Right lobe of liver (tissue), 6 donors: ENCODE results near the gene CDC42BPB. TPM values are rescaled to one million over a fixed set of nuclear protein-coding genes. Genes with fewer than 3 reads are reported as not detected.

Source experiments
- ATAC-seq, 4 donors: fragments of 200-7000 bp; cut with Tn5 transposase; one replicate each; pipeline ENCODE4 v1.9.1; 2020; ENCODE audit warnings: mild to moderate bottlenecking in 4 of 4, moderate library complexity in 4 of 4
- DNase-seq, 3 donors: peaks; one replicate each; pipeline ENCODE4 v3.0.0-alpha.2; 2020
- H3K27ac ChIP-seq, 3 donors: fragments of 200-600 bp; one replicate each; pipeline ENCODE4 v1.8.0; 2022
- H3K27me3 ChIP-seq, 2 donors: fragments of 200-600 bp; one replicate each; pipeline ENCODE4 v1.8.0; 2022
- H3K36me3 ChIP-seq, 4 donors: fragments of 200-600 bp; sonication (generic) in 1 of 4; one replicate each; pipeline versions ENCODE4 v1.5.1 to v1.8.0; 2017 to 2022; ENCODE audit warnings: control low read depth in 1 of 4
- H3K4me1 ChIP-seq, 4 donors: fragments of 200-600 bp; sonication (generic) in 1 of 4; one replicate each; pipeline versions ENCODE4 v1.5.1 to v1.8.0; 2017 to 2022; ENCODE audit warnings: control low read depth in 1 of 4
- H3K4me3 ChIP-seq, 3 donors: fragments of 200-600 bp; one replicate each; pipeline ENCODE4 v1.8.0; 2022
- H3K9me3 ChIP-seq, 4 donors: fragments of 200-600 bp; sonication (generic) in 1 of 4; one replicate each; pipeline versions ENCODE4 v1.5.1 to v1.8.0; 2017 to 2022; ENCODE audit warnings: control low read depth in 1 of 4
- POLR2A ChIP-seq: fragments of 450-650 bp; IDR thresholded peaks from one replicate; pipeline ENCODE4 v1.6.1; 2017; ENCODE audit warnings: antibody characterized with exemption, mild to moderate bottlenecking
- WGBS: methylation state at CpG from one replicate; pipeline ENCODE4 v1.1.6; 2018; ENCODE audit warnings: low coverage, low lambda C conversion rate; ENCODE audit not compliant: insufficient coverage; ENCODE audit errors: missing lambda C conversion rate; 5-methylcytosine and 5-hydroxymethylcytosine counted together
- intact Hi-C, 2 donors: fragments of 100-400 bp; cut with DNase I; formaldehyde crosslinking; loops; one replicate each; pipeline versions ENCODE4 v1.11.2 to v1.14.1; 2022
- total RNA-seq, 6 experiments: library from RNA; depleted of rRNA in 2 of 6; stranded (reverse); fragments of >200 nt in 2 of 6; fragmentation: NEBNext Ultra II Directional in 3 of 6; extraction: Animal tissue kit (Norgen Biotek cat#: 25700) in 3 of 6; gene quantifications; one replicate each; pipeline versions ENCODE4 v1.1.0 to v1.2.4, GENCODE V29; 2016 to 2023
- TF ChIP-seq, protein P1 (sequence below), 4 donors: fragments of 200-600 bp in 3 of 4; fragments of 450-650 bp in 1 of 4; IDR thresholded peaks; one replicate each; pipeline versions ENCODE4 v1.5.1 to v1.8.0; 2016 to 2022; ENCODE audit warnings: antibody characterized with exemption in 4 of 4, mild to moderate bottlenecking in 2 of 4
- donor health status: DM: no; HTN: yes; CAD: no.
- donor health status: DM: no; HTN: no; CAD: no.
- donor health status: DM: no; HTN: no; CAD: no.
- donor health status: DM: no; HTN: yes; CAD: no.
- donor health status: DM: no; HTN: yes; CAD: no.

The CDC42BPB gene
- total RNA-seq, 6 experiments from 2014 or later, result 38.4 to 55.5 (median 43.0) TPM

DNA sequence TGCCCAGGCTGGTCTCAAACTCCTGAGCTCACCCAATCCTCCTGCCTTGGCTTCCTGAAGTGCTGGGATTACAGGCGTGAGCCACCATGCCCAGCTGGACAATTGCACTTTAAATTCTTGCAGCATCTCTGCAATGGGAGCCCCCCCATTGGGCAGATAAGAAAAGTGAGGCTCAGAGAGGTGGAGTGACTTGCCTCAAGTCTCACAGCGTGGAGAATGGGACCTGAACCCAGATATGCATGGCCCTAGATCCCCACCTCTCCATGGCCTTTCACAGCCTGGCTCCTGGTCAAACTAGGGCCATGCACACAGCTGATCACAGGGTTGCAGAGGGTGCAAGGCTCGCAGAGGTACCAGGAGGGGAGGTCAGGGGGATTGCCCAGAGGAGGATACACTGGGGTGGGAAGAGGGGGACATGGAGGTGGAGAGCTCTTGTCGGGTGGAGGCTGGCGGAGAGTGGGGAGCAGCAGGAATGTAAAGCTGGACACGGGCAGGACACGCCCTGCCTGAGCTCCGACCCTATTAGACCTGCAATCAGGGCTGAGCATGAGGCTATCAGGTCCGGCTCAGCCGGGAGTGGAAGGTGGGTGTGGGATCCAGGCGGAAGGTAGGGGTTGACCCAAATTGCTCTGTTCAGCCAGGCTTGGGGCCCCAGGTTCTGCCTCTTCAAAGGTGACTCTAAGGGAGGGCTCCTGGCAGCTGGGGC, 44.1 kb upstream of the CDC42BPB start:
- peak overlapping the region in 1 of 3 donors; percentile 95 for H3K27ac ChIP-seq
- H3K9me3 ChIP-seq, result no peaks in the 10 kb centered on the region
- ATAC-seq (no peak), DNase-seq (peak in 1 of 3 donors; percentile 59)
- no peaks in the 10 kb centered on the region for H3K27me3 ChIP-seq
- 25% methylated on average over 1 of the region's 11 CpGs for WGBS
- peaks cover 0 to 7% (median 0%) of the 10 kb centered on the region in 4 donors for H3K36me3 ChIP-seq
- peak overlapping the region; percentile 8 to 63 (median 46) for H3K4me3 ChIP-seq
- peaks cover 0 to 75% (median 24%) of the 10 kb centered on the region in 4 donors for H3K4me1 ChIP-seq
- TF ChIP-seq POLR2A, result no peak
- TF ChIP-seq, protein P1, sequence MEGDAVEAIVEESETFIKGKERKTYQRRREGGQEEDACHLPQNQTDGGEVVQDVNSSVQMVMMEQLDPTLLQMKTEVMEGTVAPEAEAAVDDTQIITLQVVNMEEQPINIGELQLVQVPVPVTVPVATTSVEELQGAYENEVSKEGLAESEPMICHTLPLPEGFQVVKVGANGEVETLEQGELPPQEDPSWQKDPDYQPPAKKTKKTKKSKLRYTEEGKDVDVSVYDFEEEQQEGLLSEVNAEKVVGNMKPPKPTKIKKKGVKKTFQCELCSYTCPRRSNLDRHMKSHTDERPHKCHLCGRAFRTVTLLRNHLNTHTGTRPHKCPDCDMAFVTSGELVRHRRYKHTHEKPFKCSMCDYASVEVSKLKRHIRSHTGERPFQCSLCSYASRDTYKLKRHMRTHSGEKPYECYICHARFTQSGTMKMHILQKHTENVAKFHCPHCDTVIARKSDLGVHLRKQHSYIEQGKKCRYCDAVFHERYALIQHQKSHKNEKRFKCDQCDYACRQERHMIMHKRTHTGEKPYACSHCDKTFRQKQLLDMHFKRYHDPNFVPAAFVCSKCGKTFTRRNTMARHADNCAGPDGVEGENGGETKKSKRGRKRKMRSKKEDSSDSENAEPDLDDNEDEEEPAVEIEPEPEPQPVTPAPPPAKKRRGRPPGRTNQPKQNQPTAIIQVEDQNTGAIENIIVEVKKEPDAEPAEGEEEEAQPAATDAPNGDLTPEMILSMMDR (IDR thresholded peaks at IDR 0.05), result no peak
- intact Hi-C loops, result loop anchor here (10.0 kb wide), 2 partner anchors 83 to 183 kb away; no protein-coding TSS in a partner anchor

DNA sequence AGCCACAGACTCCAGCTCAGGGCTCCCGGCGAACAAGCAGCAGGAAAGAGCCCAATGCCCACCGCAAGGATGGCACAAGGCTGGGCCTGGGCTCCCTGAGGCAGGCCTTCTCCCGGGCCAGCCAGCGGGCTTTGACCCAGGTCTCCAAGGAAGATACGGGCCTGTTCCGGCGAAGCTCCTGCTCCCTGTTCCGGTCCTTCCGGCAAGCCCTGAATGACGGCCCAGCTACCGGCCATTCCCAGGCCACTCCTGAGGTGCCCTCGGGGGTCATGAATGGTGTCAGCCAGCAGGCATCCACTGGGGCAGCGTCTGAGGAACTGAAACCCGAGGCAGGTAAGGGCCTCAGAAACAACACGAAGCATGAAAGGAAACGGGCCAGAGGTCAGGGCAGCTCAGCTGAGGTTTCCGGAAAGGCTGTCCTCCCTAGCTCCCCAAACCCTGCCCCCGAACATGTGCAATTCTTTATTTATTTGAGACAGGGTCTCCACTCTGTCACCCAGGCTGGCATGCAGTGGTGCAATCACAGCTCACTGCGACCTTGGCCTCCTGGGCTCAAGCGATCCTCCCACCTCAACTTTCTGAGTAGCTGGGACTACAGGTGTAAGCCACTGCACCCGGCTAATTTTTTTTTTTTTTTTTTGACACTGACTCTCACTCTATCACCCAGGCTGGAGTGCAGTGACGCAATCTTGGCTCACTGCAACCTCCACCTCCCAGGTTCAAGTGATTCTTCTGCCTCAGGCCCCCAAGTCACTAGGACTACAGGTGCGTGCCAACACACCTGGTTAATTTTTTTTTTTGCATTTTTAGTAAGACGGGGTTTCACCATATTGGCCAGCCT, 43.2 kb upstream of the CDC42BPB start:
- no peaks in the 10 kb centered on the region for H3K27me3 ChIP-seq
- WGBS, result 23% methylated on average over 10 of the region's 25 CpGs
- peak overlapping the region; percentile 60 to 95 (median 69) for H3K27ac ChIP-seq
- intact Hi-C loops, result loop anchor here (10.0 kb wide), 2 partner anchors 84 to 184 kb away; no protein-coding TSS in a partner anchor
- TF ChIP-seq POLR2A, result no peak
- TF ChIP-seq, protein P1 (IDR thresholded peaks at IDR 0.05), result no peak
- H3K9me3 ChIP-seq, result no peaks in the 10 kb centered on the region
- peak overlapping the region; percentile 37 to 63 (median 46) for H3K4me3 ChIP-seq
- ATAC-seq (peak in 3 of 4 donors; percentile 1 to 4 (median 4)), DNase-seq (peak; percentile 61 to 85 (median 73))
- H3K36me3 ChIP-seq, result peaks cover 0 to 7% (median 0%) of the 10 kb centered on the region in 4 donors
- peaks cover 0 to 70% (median 25%) of the 10 kb centered on the region in 4 donors for H3K4me1 ChIP-seq

DNA sequence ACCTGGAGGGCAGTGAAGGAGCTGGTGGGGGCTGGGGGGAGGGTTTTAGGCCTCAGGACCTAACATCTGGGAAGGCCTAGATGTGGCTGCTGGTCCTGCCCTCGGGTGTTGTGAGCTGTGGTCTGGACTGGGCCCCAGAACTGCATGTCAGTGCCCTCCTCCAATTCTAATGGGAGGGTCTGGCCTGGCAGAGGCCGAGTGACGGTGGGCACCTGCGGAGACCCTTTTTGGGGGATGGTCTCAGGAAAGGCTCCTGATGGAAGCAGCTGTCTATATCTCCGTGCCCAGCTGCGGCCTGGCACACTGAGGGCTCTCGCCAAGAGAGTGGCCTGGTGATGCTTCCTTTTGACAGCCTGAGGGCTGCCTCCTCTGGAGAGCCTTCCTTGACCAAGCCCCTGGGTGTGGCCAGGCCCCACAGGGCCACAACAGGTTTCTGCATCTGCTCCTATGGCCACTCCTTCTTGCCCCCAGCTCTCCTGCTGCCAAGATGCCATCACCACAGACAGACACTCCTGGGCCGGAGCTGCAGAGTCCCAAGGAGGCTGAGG, 42.5 kb upstream of the CDC42BPB start:
- TF ChIP-seq, protein P1 (IDR thresholded peaks at IDR 0.05), result no peak
- TF ChIP-seq POLR2A, result no peak
- Histone ChIP-seq H3K27ac (peak overlapping the region; percentile 60 to 95 (median 69)), H3K4me3 (peak overlapping the region; percentile 37 to 63 (median 46)), H3K9me3 (no peaks in the 10 kb centered on the region), H3K36me3 (peaks cover 0 to 7% (median 0%) of the 10 kb centered on the region in 4 donors), H3K27me3 (no peaks in the 10 kb centered on the region), H3K4me1 (peaks cover 0 to 69% (median 25%) of the 10 kb centered on the region in 4 donors)
- DNase-seq, result peak in 2 of 3 donors; percentile 53 to 60
- intact Hi-C loops, result loop anchor here (10.0 kb wide), 2 partner anchors 85 to 185 kb away; no protein-coding TSS in a partner anchor
- peak in 2 of 4 donors; percentile 0 to 1 for ATAC-seq
- WGBS, result 37% methylated on average over 4 of the region's 8 CpGs

GRCh38 chr14:103099081-103099732, 41.9 kb upstream of the CDC42BPB start:
- peak overlapping the region; percentile 37 to 63 (median 46) for H3K4me3 ChIP-seq
- peaks cover 0 to 7% (median 0%) of the 10 kb centered on the region in 4 donors for H3K36me3 ChIP-seq
- peak; percentile 86 to 93 (median 91) for DNase-seq
- intact Hi-C loops, result no loop called here
- no peaks in the 10 kb centered on the region for H3K27me3 ChIP-seq
- peak; percentile 64 for TF ChIP-seq POLR2A
- TF ChIP-seq, protein P1 (IDR thresholded peaks at IDR 0.05), result peak; percentile 4 to 51 (median 18)
- H3K9me3 ChIP-seq, result no peaks in the 10 kb centered on the region
- ATAC-seq, result peak; percentile 53 to 69 (median 62)
- WGBS, result 60% methylated on average over 1 of the region's 12 CpGs
- H3K27ac ChIP-seq, result peak overlapping the region; percentile 60 to 95 (median 69)
- peaks cover 0 to 65% (median 20%) of the 10 kb centered on the region in 4 donors for H3K4me1 ChIP-seq
